Breast epithelium (tissue), 4 donors: Measurements from ENCODE around the gene TSHZ1. TPM values are rescaled to one million over a fixed set of nuclear protein-coding genes. Genes with fewer than 3 reads are reported as not detected.
A peak's percentile ranks its signal among the peaks of the same experiment; 100 is the strongest.

ENCODE experiments used
- DNase-seq, 2 donors: peaks; one replicate each; pipeline ENCODE4 v3.0.0-alpha.2; 2019; ENCODE audit warnings: low spot score in 2 of 2
- H3K27ac ChIP-seq, 2 donors: fragments of 200-600 bp; sonication (generic) in 1 of 2; one replicate each; pipeline ENCODE4 v1.5.1; 2016 to 2019; ENCODE audit warnings: mild to moderate bottlenecking in 1 of 2
- H3K27me3 ChIP-seq, 2 donors: fragments of 200-600 bp; sonication (generic) in 1 of 2; one replicate each; pipeline versions ENCODE4 v1.5.1 to v1.6.0; 2017 to 2019; ENCODE audit warnings: control low read depth in 1 of 2, mild to moderate bottlenecking in 1 of 2
- H3K36me3 ChIP-seq: fragments of 200-600 bp; one replicate; pipeline ENCODE4 v1.5.1; 2019
- H3K4me1 ChIP-seq, 2 donors: fragments of 200-600 bp; sonication (generic); one replicate each; pipeline ENCODE4 v1.5.1; 2016 to 2019; ENCODE audit warnings: control low read depth in 1 of 2
- H3K4me3 ChIP-seq, 3 donors: fragments of 200-600 bp; sonication (generic); 1 replicate in 2 of 3; 2 replicates in 1 of 3; pipeline ENCODE4 v1.5.1; 2016 to 2019; ENCODE audit warnings: mild to moderate bottlenecking in 3 of 3, moderate library complexity in 2 of 3
- H3K9me3 ChIP-seq, 2 donors: fragments of 200-600 bp; sonication (generic) in 1 of 2; one replicate each; pipeline ENCODE4 v1.5.1; 2016 to 2019; ENCODE audit warnings: control low read depth in 1 of 2
- CTCF ChIP-seq, 3 donors: fragments of 450-650 bp; IDR thresholded peaks; one replicate each; pipeline ENCODE4 v1.5.1; 2016 to 2017; ENCODE audit warnings: antibody characterized with exemption in 3 of 3, mild to moderate bottlenecking in 3 of 3, moderate library complexity in 3 of 3
- POLR2A ChIP-seq: fragments of 450-650 bp; IDR thresholded peaks from one replicate; pipeline ENCODE4 v1.6.1; 2016; ENCODE audit warnings: antibody characterized with exemption, mild to moderate bottlenecking, moderate library complexity
- POLR2AphosphoS5 ChIP-seq, 3 donors: sonication (generic); formaldehyde crosslinking; IDR thresholded peaks; one replicate each; pipeline ENCODE4 v1.6.1; 2017; ENCODE audit warnings: antibody characterized with exemption in 3 of 3
- intact Hi-C: fragments of 100-400 bp; cut with DNase I; formaldehyde crosslinking; loops from one replicate; pipeline ENCODE4 v1.15.1; 2023; ENCODE audit warnings: low total_unique reads
- total RNA-seq, 3 donors: library from RNA; depleted of rRNA; stranded (reverse); fragments of >200 nt; gene quantifications; one replicate each; pipeline ENCODE4 v1.1.0, GENCODE V29; 2016

TSHZ1 gene
- total RNA-seq, 3 donors from 2014 or later = 12.3 to 18.3 (median 16.4) TPM

GRCh38 chr18:75264926-75265597 is 54.5 kb downstream of the TSHZ1 start:
- H3K4me1 ChIP-seq = no peaks in the 10 kb centered on the region

GRCh38 chr18:75265872-75266271 is 55.3 kb downstream of the TSHZ1 start:
- intact Hi-C loops = no loop called here
- Histone ChIP-seq H3K4me1 (no peaks in the 10 kb centered on the region), H3K27me3 (no peaks in the 10 kb centered on the region), H3K4me3 (no peak overlapping the region), H3K36me3 (no peaks in the 10 kb centered on the region), H3K9me3 (no peaks in the 10 kb centered on the region), H3K27ac (peak overlapping the region in 1 of 2 donors; percentile 9)
- TF ChIP-seq POLR2AphosphoS5 (IDR thresholded peaks at IDR 0.05) (no peak), POLR2A (no peak), CTCF (IDR thresholded peaks at IDR 0.05) (no peak)
- no peak for DNase-seq

More at GRCh38 chr18:75264926-75265597, 54.5 kb downstream of the TSHZ1 start:
- Histone ChIP-seq H3K36me3 (no peaks in the 10 kb centered on the region), H3K4me3 (peak overlapping the region in 2 of 3 donors; percentile 6 to 14), H3K9me3 (no peaks in the 10 kb centered on the region), H3K27me3 (no peaks in the 10 kb centered on the region), H3K27ac (no peak overlapping the region)
- no peak for TF ChIP-seq CTCF (IDR thresholded peaks at IDR 0.05)
- TF ChIP-seq POLR2AphosphoS5 (IDR thresholded peaks at IDR 0.05) = no peak
- no peak for TF ChIP-seq POLR2A
- intact Hi-C loops = no loop called here
- no peak for DNase-seq

- H3K4me3 ChIP-seq = no peak overlapping the region
- H3K36me3 ChIP-seq = no peaks in the 10 kb centered on the region
- no peaks in the 10 kb centered on the region for H3K9me3 ChIP-seq
- no peak for DNase-seq
- H3K27ac ChIP-seq = no peak overlapping the region
- no peak for TF ChIP-seq CTCF (IDR thresholded peaks at IDR 0.05)
- TF ChIP-seq POLR2AphosphoS5 (IDR thresholded peaks at IDR 0.05) = no peak
- TF ChIP-seq POLR2A = no peak
- H3K4me1 ChIP-seq = no peaks in the 10 kb centered on the region
- intact Hi-C loops = no loop called here
- no peaks in the 10 kb centered on the region for H3K27me3 ChIP-seq
These were observed 57.2 kb downstream of the TSHZ1 start for GRCh38 chr18:75267643-75268363.

GRCh38 chr18:75268364-75268646 is 57.7 kb downstream of the TSHZ1 start:
- Histone ChIP-seq H3K4me3 (no peak overlapping the region), H3K4me1 (no peaks in the 10 kb centered on the region), H3K27ac (no peak overlapping the region), H3K27me3 (no peaks in the 10 kb centered on the region), H3K36me3 (no peaks in the 10 kb centered on the region), H3K9me3 (no peaks in the 10 kb centered on the region)
- TF ChIP-seq POLR2AphosphoS5 (IDR thresholded peaks at IDR 0.05) (no peak), CTCF (IDR thresholded peaks at IDR 0.05) (no peak), POLR2A (no peak)
- intact Hi-C loops = no loop called here
- DNase-seq = no peak

GRCh38 chr18:75269124-75269680 is 58.6 kb downstream of the TSHZ1 start:
- no peaks in the 10 kb centered on the region for H3K9me3 ChIP-seq
- no peak overlapping the region for H3K27ac ChIP-seq
- H3K4me3 ChIP-seq = no peak overlapping the region
- H3K27me3 ChIP-seq = no peaks in the 10 kb centered on the region
- H3K36me3 ChIP-seq = no peaks in the 10 kb centered on the region
- DNase-seq = no peak
- TF ChIP-seq CTCF (IDR thresholded peaks at IDR 0.05) = no peak
- TF ChIP-seq POLR2A = no peak
- TF ChIP-seq POLR2AphosphoS5 (IDR thresholded peaks at IDR 0.05) = no peak
- intact Hi-C loops = no loop called here
- no peaks in the 10 kb centered on the region for H3K4me1 ChIP-seq
